Keratinocyte (primary cell): ENCODE measurements around the gene CD96. TPM values are rescaled to one million over a fixed set of nuclear protein-coding genes. Genes with fewer than 3 reads are reported as not detected.

Source experiments
- DNase-seq: peaks from one replicate; pipeline ENCODE4 v3.0.0-alpha.2; 2011; ENCODE audit warnings: low read depth, missing footprints, low spot score
- FAIRE-seq: peaks from 2 replicates; lab custom pipeline; 2011; peaks lifted over from hg19 to GRCh38; lab: Jason Lieb, UNC
- H2AFZ ChIP-seq: 2 replicates; pipeline ENCODE4 v1.6.0; 2012; ENCODE audit warnings: low read length, control low read depth, inconsistent platforms; ENCODE audit not compliant: control insufficient read depth
- H3K27ac ChIP-seq: 2 replicates; pipeline ENCODE4 v1.5.1; 2011; ENCODE audit warnings: low read length; ENCODE audit not compliant: control insufficient read depth, insufficient read depth
- H3K27me3 ChIP-seq: 3 replicates; pipeline ENCODE4 v1.6.0; 2011; ENCODE audit warnings: low read length; ENCODE audit not compliant: control insufficient read depth, insufficient read depth; ENCODE audit errors: extremely low read depth
- H3K36me3 ChIP-seq, 2 experiments: 2 replicates in 1 of 2; 3 replicates in 1 of 2; pipeline ENCODE4 v1.5.1; 2011; ENCODE audit warnings: low read length in 2 of 2, mild to moderate bottlenecking in 1 of 2; ENCODE audit not compliant: control insufficient read depth in 2 of 2, insufficient read depth in 2 of 2; ENCODE audit errors: extremely low read depth in 1 of 2
- H3K4me1 ChIP-seq: 3 replicates; pipeline ENCODE4 v1.5.1; 2011; ENCODE audit warnings: low read length; ENCODE audit not compliant: control insufficient read depth, insufficient read depth; ENCODE audit errors: extremely low read depth
- H3K4me2 ChIP-seq: 3 replicates; pipeline ENCODE4 v1.6.0; 2011; ENCODE audit warnings: low read depth, low read length; ENCODE audit not compliant: control insufficient read depth, insufficient read depth; ENCODE audit errors: extremely low read depth
- H3K4me3 ChIP-seq, 3 experiments: fragments of 200-600 bp in 1 of 3; sonication (generic) in 1 of 3; 2 replicates in 2 of 3; 3 replicates in 1 of 3; pipeline ENCODE4 v1.5.1; 2011 to 2016; ENCODE audit warnings: low read length in 3 of 3, mild to moderate bottlenecking in 3 of 3, control low read depth in 2 of 3, inconsistent platforms in 1 of 3, low read depth in 1 of 3, mixed read lengths in 1 of 3, mixed run types in 1 of 3, moderate library complexity in 1 of 3; ENCODE audit not compliant: control insufficient read depth in 2 of 3, insufficient read depth in 2 of 3; ENCODE audit errors: extremely low read depth in 1 of 3
- H3K79me2 ChIP-seq: 2 replicates; pipeline ENCODE4 v1.6.0; 2012; ENCODE audit warnings: low read length; ENCODE audit not compliant: control insufficient read depth, insufficient read depth
- H3K9ac ChIP-seq: 3 replicates; pipeline ENCODE4 v1.6.0; 2011; ENCODE audit warnings: low read length; ENCODE audit not compliant: control insufficient read depth, insufficient read depth; ENCODE audit errors: extremely low read depth
- H3K9me1 ChIP-seq: 3 replicates; pipeline ENCODE4 v1.6.0; 2011; ENCODE audit warnings: low read length; ENCODE audit not compliant: control insufficient read depth, insufficient read depth; ENCODE audit errors: extremely low read depth
- H3K9me3 ChIP-seq: 2 replicates; pipeline ENCODE4 v1.5.1; 2012; ENCODE audit warnings: low read depth, low read length; ENCODE audit not compliant: control insufficient read depth
- H4K20me1 ChIP-seq: 3 replicates; pipeline ENCODE4 v1.6.0; 2011; ENCODE audit warnings: low read length; ENCODE audit not compliant: control insufficient read depth, insufficient read depth; ENCODE audit errors: extremely low read depth
- EZH2 ChIP-seq: IDR thresholded peaks from one replicate; pipeline ENCODE4 v1.6.1; 2012; ENCODE audit warnings: inconsistent platforms, mild to moderate bottlenecking, low read length, moderate library complexity
- dilution Hi-C: fragments of 300-500 bp; cut with MboI; formaldehyde crosslinking; loops from one replicate; pipeline ENCODE4 v1.7.0; 2020; ENCODE audit warnings: low sequenced_read_pairs; ENCODE audit not compliant: extremely low pct_ligation_motif_present
- polyA plus RNA-seq, 5 experiments: library from polyadenylated mRNA; depleted of rRNA in 3 of 5; stranded (reverse) in 3 of 5; stranded (forward) in 1 of 5; unstranded in 1 of 5; fragments of >200 nt; gene quantifications; 1 replicate in 1 of 5; 2 replicates in 3 of 5; 3 replicates in 1 of 5; pipeline versions ENCODE4 v1.2.1 to v1.2.3, GENCODE V29; 2011 to 2012; ENCODE audit warnings: missing spikeins in 2 of 5, low read depth in 1 of 5, low replicate concordance in 1 of 5
- TF ChIP-seq, protein P1 (sequence below), 3 experiments: IDR thresholded peaks in 1 of 3; conservative IDR thresholded peaks in 1 of 3; optimal IDR thresholded peaks in 1 of 3; 2 replicates in 2 of 3; 3 replicates in 1 of 3; pipeline versions ENCODE3 to v1.5.1; 2011; ENCODE audit warnings: low read length in 3 of 3, mild to moderate bottlenecking in 3 of 3, moderate library complexity in 2 of 3, control low read depth in 1 of 3, inconsistent platforms in 1 of 3; ENCODE audit not compliant: insufficient read depth in 2 of 3; ENCODE audit errors: extremely low read depth in 1 of 3

The CD96 gene
- polyA plus RNA-seq, 1 donor (not counting 4 experiments of a cell fraction or from before 2014, with no cell fraction given), result 0.13 TPM

DNA sequence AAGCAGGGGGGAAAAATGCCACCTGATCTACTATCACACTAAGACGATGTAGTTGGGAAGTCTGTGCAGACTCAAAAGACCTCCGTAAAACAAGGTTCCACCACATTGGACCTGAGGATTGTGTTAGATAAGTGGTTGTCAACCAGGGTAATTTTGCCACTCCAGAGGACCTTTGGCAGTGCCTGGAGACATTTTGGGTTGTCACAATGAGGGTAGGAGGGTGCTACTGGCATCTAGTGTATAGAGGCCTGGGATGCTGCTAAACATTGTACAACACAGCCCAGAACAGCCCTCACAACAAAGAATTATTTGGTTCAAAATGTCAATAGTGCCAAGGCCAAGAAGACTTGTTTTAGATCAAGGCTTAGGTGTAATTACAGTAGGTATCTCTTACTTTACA lies 67.7 kb downstream of the CD96 start:
- Histone ChIP-seq H3K4me1 (peaks cover 36% of the 10 kb centered on the region), H3K9me1 (no peaks in the 10 kb centered on the region), H3K4me2 (peak overlapping the region; percentile 82), H3K9ac (peak overlapping the region; percentile 54), H3K27ac (peak overlapping the region; percentile 93), H3K36me3 (no peaks in the 10 kb centered on the region), H3K4me3 (peak overlapping the region in 2 of 3 experiments; percentile 22 to 54), H3K27me3 (no peaks in the 10 kb centered on the region), H2AFZ (peak overlapping the region; percentile 20), H3K79me2 (no peaks in the 10 kb centered on the region), H3K9me3 (no peaks in the 10 kb centered on the region), H4K20me1 (no peaks in the 10 kb centered on the region)
- no peak for FAIRE-seq
- no peak for DNase-seq
- TF ChIP-seq, protein P1, sequence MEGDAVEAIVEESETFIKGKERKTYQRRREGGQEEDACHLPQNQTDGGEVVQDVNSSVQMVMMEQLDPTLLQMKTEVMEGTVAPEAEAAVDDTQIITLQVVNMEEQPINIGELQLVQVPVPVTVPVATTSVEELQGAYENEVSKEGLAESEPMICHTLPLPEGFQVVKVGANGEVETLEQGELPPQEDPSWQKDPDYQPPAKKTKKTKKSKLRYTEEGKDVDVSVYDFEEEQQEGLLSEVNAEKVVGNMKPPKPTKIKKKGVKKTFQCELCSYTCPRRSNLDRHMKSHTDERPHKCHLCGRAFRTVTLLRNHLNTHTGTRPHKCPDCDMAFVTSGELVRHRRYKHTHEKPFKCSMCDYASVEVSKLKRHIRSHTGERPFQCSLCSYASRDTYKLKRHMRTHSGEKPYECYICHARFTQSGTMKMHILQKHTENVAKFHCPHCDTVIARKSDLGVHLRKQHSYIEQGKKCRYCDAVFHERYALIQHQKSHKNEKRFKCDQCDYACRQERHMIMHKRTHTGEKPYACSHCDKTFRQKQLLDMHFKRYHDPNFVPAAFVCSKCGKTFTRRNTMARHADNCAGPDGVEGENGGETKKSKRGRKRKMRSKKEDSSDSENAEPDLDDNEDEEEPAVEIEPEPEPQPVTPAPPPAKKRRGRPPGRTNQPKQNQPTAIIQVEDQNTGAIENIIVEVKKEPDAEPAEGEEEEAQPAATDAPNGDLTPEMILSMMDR (optimal IDR thresholded peaks at IDR 0.05 in 1 of 3, IDR thresholded peaks at IDR 0.05 in 1 of 3, conservative IDR thresholded peaks at IDR 0.05 in 1 of 3; ENCODE audit: extremely low read depth in 1 of 3, insufficient read depth in 2 of 3, low read length in 3 of 3), result no peak
- dilution Hi-C loops, result no loop called here

DNA sequence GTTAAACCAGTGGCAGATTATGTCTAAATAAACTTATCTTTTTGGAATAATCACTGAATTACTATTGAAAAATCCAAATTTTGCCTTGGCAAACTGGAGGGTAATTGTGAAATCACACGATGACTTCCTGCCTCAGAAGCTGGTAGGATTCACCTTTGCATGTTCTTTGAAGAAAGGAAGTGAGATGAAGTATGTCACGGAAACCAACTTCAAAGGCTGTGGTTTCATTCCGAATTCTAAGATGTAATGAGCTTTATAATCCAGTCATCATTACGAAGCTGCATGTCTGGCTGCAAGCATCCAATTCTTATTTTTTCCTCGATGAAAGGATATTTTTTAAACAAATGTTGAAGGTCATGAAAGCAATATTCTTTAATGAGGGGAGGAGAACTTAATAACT lies 68.2 kb downstream of the CD96 start:
- Histone ChIP-seq H3K9ac (peak overlapping the region; percentile 54), H3K36me3 (no peaks in the 10 kb centered on the region), H3K9me1 (no peaks in the 10 kb centered on the region), H3K27ac (peak overlapping the region; percentile 93), H3K79me2 (no peaks in the 10 kb centered on the region), H4K20me1 (no peaks in the 10 kb centered on the region), H2AFZ (no peak overlapping the region), H3K9me3 (no peaks in the 10 kb centered on the region), H3K4me1 (peaks cover 31% of the 10 kb centered on the region), H3K4me2 (peak overlapping the region; percentile 82), H3K27me3 (no peaks in the 10 kb centered on the region), H3K4me3 (peak overlapping the region in 2 of 3 experiments; percentile 44 to 54)
- no peak for FAIRE-seq
- no peak for TF ChIP-seq EZH2
- TF ChIP-seq, protein P1 (optimal IDR thresholded peaks at IDR 0.05 in 1 of 3, IDR thresholded peaks at IDR 0.05 in 1 of 3, conservative IDR thresholded peaks at IDR 0.05 in 1 of 3; ENCODE audit: extremely low read depth in 1 of 3, insufficient read depth in 2 of 3, low read length in 3 of 3), result no peak
- no peak for DNase-seq
- dilution Hi-C loops, result no loop called here
